SK-N-SH (cell line): ENCODE measurements around the gene KIRREL1. TPM values are rescaled to one million over a fixed set of nuclear protein-coding genes. Genes with fewer than 3 reads are reported as not detected.

Source experiments
- CTCF ChIA-PET: fragments of 300-600, 350-600 bp; formaldehyde crosslinking; extraction: SDS; loops from one replicate; lab custom pipeline; 2021; lab: Yijun Ruan, JAX
- POLR2A ChIA-PET: fragments of 350-600 bp; sonication (Branson Sonifier 250); formaldehyde crosslinking; extraction: SDS; loops from one replicate; lab custom pipeline; 2020; ENCODE audit warnings: antibody characterized with exemption, inconsistent platforms; lab: Yijun Ruan, JAX
- DNase-seq: peaks from one replicate; pipeline ENCODE4 v3.0.0; 2012
- H2AFZ ChIP-seq: fragments of 200-600 bp; sonication (generic); 2 replicates; pipeline ENCODE4 v1.8.1; 2016; ENCODE audit warnings: antibody characterized with exemption, mild to moderate bottlenecking, low read depth
- H3F3A ChIP-seq: fragments of 200-600 bp; sonication (generic); replicated peaks from 2 replicates; pipeline ENCODE3; 2016; ENCODE audit warnings: antibody characterized with exemption, mild to moderate bottlenecking; ENCODE audit not compliant: insufficient read depth
- H3K27ac ChIP-seq, 2 experiments: fragments of 200-500 bp in 1 of 2; fragments of 200-600 bp in 1 of 2; sonication (Bioruptor generic) in 1 of 2; sonication (generic), shearing (Covaris generic) in 1 of 2; 2 replicates each; pipeline versions ENCODE4 v1.5.1 to v1.6.1; 2014 to 2016; ENCODE audit warnings: low read depth in 2 of 2, inconsistent platforms in 1 of 2, low read length in 1 of 2, mild to moderate bottlenecking in 1 of 2, mixed read lengths in 1 of 2
- H3K27me3 ChIP-seq: fragments of 200-600 bp; sonication (generic), shearing (Covaris generic); 2 replicates; pipeline ENCODE4 v1.6.1; 2016; ENCODE audit warnings: mixed run types; ENCODE audit not compliant: insufficient read depth
- H3K36me3 ChIP-seq, 2 experiments: fragments of 200-500 bp in 1 of 2; fragments of 200-600 bp in 1 of 2; sonication (Bioruptor generic) in 1 of 2; sonication (generic) in 1 of 2; replicated peaks in 1 of 2; 2 replicates each; pipeline versions ENCODE3 to v1.5.1; 2014 to 2016; ENCODE audit warnings: low read length in 1 of 2, mild to moderate bottlenecking in 1 of 2; ENCODE audit not compliant: insufficient read depth in 2 of 2, control insufficient read depth in 1 of 2
- H3K4me1 ChIP-seq, 2 experiments: fragments of 200-500 bp in 1 of 2; fragments of 200-600 bp in 1 of 2; sonication (Bioruptor generic) in 1 of 2; sonication (generic), shearing (Covaris generic) in 1 of 2; 2 replicates each; pipeline versions ENCODE4 v1.5.1 to v1.6.1; 2014 to 2016; ENCODE audit warnings: low read depth in 1 of 2, low read length in 1 of 2, mixed run types in 1 of 2; ENCODE audit not compliant: insufficient read depth in 2 of 2, control insufficient read depth in 1 of 2
- H3K4me2 ChIP-seq: fragments of 200-600 bp; sonication (generic), shearing (Covaris generic); 2 replicates; pipeline ENCODE4 v1.6.1; 2017; ENCODE audit warnings: mixed run types
- H3K4me3 ChIP-seq, 2 experiments: fragments of 200-500 bp in 1 of 2; fragments of 200-600 bp in 1 of 2; sonication (Bioruptor generic) in 1 of 2; sonication (generic), shearing (Covaris generic) in 1 of 2; 2 replicates each; pipeline versions ENCODE4 v1.5.1 to v1.8.1; 2014 to 2016; ENCODE audit warnings: low read depth in 2 of 2, inconsistent platforms in 1 of 2, low read length in 1 of 2, mild to moderate bottlenecking in 1 of 2, mixed read lengths in 1 of 2, moderate library complexity in 1 of 2
- H3K79me2 ChIP-seq: fragments of 200-600 bp; sonication (generic); 2 replicates; pipeline ENCODE4 v1.8.1; 2017; ENCODE audit warnings: mild to moderate bottlenecking; ENCODE audit not compliant: insufficient read depth
- H3K9ac ChIP-seq: fragments of 200-600 bp; sonication (generic); 2 replicates; pipeline ENCODE4 v1.6.1; 2017; ENCODE audit warnings: mixed run types
- H3K9me2 ChIP-seq: fragments of 200-600 bp; sonication (generic); 2 replicates; pipeline ENCODE4 v1.6.1; 2017; ENCODE audit warnings: mixed run types
- H3K9me3 ChIP-seq: fragments of 200-600 bp; sonication (generic); 2 replicates; pipeline ENCODE4 v1.6.1; 2017; ENCODE audit warnings: mixed run types, mild to moderate bottlenecking, moderate library complexity
- H4K20me1 ChIP-seq: fragments of 200-600 bp; sonication (generic); 2 replicates; pipeline ENCODE4 v1.6.1; 2017; ENCODE audit warnings: mild to moderate bottlenecking, mixed run types; ENCODE audit not compliant: insufficient read depth
- PBX3 ChIP-seq: IDR thresholded peaks from 2 replicates; pipeline ENCODE4; 2012
- REST ChIP-seq: IDR thresholded peaks from 2 replicates; pipeline ENCODE4 v1.6.1; 2012; ENCODE audit warnings: mild to moderate bottlenecking, low read depth, low read length, moderate library complexity
- TEAD4 ChIP-seq: IDR thresholded peaks from 2 replicates; pipeline ENCODE4 v1.4.0; 2012; ENCODE audit warnings: mild to moderate bottlenecking, borderline replicate concordance; ENCODE audit not compliant: insufficient read depth
- WGBS: methylation state at CpG from one replicate; pipeline ENCODE4 v1.1.6; 2017; ENCODE audit warnings: low lambda C conversion rate; 5-methylcytosine and 5-hydroxymethylcytosine counted together
- polyA plus RNA-seq, 3 experiments: library from polyadenylated mRNA; depleted of rRNA; stranded (reverse); fragments of >200 nt; gene quantifications; 2 replicates each; pipeline ENCODE4 v1.2.3, GENCODE V29; 2012

The KIRREL1 gene
- polyA plus RNA-seq, 1 of the 3 experiments (the other 2 are of a cell fraction), result 47.8 TPM

- Histone ChIP-seq H3K36me3 (peaks cover 8 to 10% of the 10 kb centered on the region in 2 experiments), H3K79me2 (peaks cover 100% of the 10 kb centered on the region), H3K4me1 (peaks cover 26 to 98% of the 10 kb centered on the region in 2 experiments), H3K27ac (peak overlapping the region; percentile 87 to 89), H3K9me2 (no peaks in the 10 kb centered on the region), H3K27me3 (no peaks in the 10 kb centered on the region), H3K4me3 (peak overlapping the region in 1 of 2 experiments; percentile 25; a peak in 2 of 4 replicates), H3K9me3 (no peaks in the 10 kb centered on the region), H4K20me1 (peaks cover 28% of the 10 kb centered on the region), H3F3A (peaks cover 20% of the 10 kb centered on the region), H2AFZ (no peak overlapping the region), H3K4me2 (peak overlapping the region; percentile 75), H3K9ac (peak overlapping the region; percentile 56; the same call in 1 of the 2 replicates)
- WGBS, result 17% methylated on average over 14 of the region's 14 CpGs
- CTCF ChIA-PET, result interaction anchor here (1.7 kb wide), 1 partner anchor 11 kb away, joined by 11 read pairs; no protein-coding TSS in a partner anchor
- DNase-seq, result no peak
- POLR2A ChIA-PET, result no interaction called here
- TF ChIP-seq REST (no peak), TEAD4 (0 out of 2 replicates have a peak, but pooled peaks have one; percentile 6)
Observed at GRCh38 chr1:158002631-158003405, 9.4 kb downstream of the KIRREL1 start.

- peaks cover 100% of the 10 kb centered on the region for H3K79me2 ChIP-seq
- no peak for TF ChIP-seq TEAD4
- TF ChIP-seq PBX3, result 0 out of 2 replicates have a peak, but pooled peaks have one; percentile 4
- DNase-seq, result no peak
- peak overlapping the region; percentile 75 for H3K4me2 ChIP-seq
- H3K36me3 ChIP-seq, result peaks cover 8% of the 10 kb centered on the region in 2 experiments
- peaks cover 22% of the 10 kb centered on the region for H4K20me1 ChIP-seq
- peak overlapping the region; percentile 56; the same call in 1 of the 2 replicates for H3K9ac ChIP-seq
- H3K4me3 ChIP-seq, result peak overlapping the region in 1 of 2 experiments; percentile 25; a peak in 2 of 4 replicates
- H3K9me3 ChIP-seq, result no peaks in the 10 kb centered on the region
- ChIA-PET POLR2A (no interaction called here), CTCF (no interaction called here)
- no peak overlapping the region for H2AFZ ChIP-seq
- H3K9me2 ChIP-seq, result no peaks in the 10 kb centered on the region
- 16% methylated on average over 5 of the region's 5 CpGs for WGBS
- no peaks in the 10 kb centered on the region for H3K27me3 ChIP-seq
- H3K4me1 ChIP-seq, result peaks cover 29 to 98% of the 10 kb centered on the region in 2 experiments
- peak overlapping the region; percentile 87 to 89 for H3K27ac ChIP-seq
- H3F3A ChIP-seq, result peaks cover 20% of the 10 kb centered on the region
Observed at GRCh38 chr1:158003406-158003800, 10.0 kb downstream of the KIRREL1 start.
